Measurements from ENCODE around the gene HELZ. TPM values are rescaled to one million over a fixed set of nuclear protein-coding genes. Genes with fewer than 3 reads are reported as not detected.

Gene HELZ
- total and polyA plus RNA-seq, 2 donors (not counting 1 experiment from before 2014, with no cell fraction given): 18.9 to 28.1 TPM

DNA sequence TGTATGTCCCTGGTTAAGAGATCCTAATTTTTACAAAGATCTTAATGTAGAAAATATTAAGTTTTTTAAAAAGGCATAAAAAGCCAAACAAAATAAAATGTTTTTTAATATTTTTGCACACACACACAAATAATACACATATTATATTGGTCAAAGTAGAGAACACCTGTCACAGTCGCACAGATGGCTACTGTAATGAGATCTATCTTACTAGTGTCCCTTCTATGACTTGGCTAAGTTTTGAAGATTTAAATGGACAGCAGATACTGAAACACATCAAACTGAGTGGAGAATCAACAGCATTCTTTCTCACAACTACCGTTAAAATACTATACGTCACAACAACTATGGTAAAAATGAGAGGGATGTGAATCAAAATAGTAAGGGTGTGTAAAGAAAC, 83.4 kb downstream of the HELZ start:
- no peaks in the 10 kb centered on the region for H3K79me2 ChIP-seq (ENCODE audit: control insufficient read depth, insufficient read depth, low read length)
- H2AFZ ChIP-seq (ENCODE audit: low read length): no peak overlapping the region
- no peak overlapping the region for H3K27ac ChIP-seq (ENCODE audit: insufficient read depth, low read length)
- H3K9me3 ChIP-seq (ENCODE audit: control insufficient read depth, insufficient read depth, low read depth, low read length): no peaks in the 10 kb centered on the region
- no peak overlapping the region for H3K4me2 ChIP-seq (ENCODE audit: extremely low read depth, insufficient read depth, low read length)
- no peaks in the 10 kb centered on the region for H3K4me1 ChIP-seq (ENCODE audit: control insufficient read depth, extremely low read depth, insufficient read depth, low read length)
- H3K27me3 ChIP-seq (ENCODE audit: control insufficient read depth, insufficient read depth, low read length): no peaks in the 10 kb centered on the region
- H3K36me3 ChIP-seq (ENCODE audit: control insufficient read depth, insufficient read depth, low read length): peaks cover 4% of the 10 kb centered on the region
- no peak overlapping the region for H3K9ac ChIP-seq (ENCODE audit: insufficient read depth, low read length)
- TF ChIP-seq EZH2 (IDR thresholded peaks at IDR 0.05; ENCODE audit: low read length, missing control alignments): no peak
- TF ChIP-seq, protein P1, sequence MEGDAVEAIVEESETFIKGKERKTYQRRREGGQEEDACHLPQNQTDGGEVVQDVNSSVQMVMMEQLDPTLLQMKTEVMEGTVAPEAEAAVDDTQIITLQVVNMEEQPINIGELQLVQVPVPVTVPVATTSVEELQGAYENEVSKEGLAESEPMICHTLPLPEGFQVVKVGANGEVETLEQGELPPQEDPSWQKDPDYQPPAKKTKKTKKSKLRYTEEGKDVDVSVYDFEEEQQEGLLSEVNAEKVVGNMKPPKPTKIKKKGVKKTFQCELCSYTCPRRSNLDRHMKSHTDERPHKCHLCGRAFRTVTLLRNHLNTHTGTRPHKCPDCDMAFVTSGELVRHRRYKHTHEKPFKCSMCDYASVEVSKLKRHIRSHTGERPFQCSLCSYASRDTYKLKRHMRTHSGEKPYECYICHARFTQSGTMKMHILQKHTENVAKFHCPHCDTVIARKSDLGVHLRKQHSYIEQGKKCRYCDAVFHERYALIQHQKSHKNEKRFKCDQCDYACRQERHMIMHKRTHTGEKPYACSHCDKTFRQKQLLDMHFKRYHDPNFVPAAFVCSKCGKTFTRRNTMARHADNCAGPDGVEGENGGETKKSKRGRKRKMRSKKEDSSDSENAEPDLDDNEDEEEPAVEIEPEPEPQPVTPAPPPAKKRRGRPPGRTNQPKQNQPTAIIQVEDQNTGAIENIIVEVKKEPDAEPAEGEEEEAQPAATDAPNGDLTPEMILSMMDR (conservative IDR thresholded peaks at IDR 0.05 in 1 of 2, IDR thresholded peaks at IDR 0.05 in 1 of 2; ENCODE audit: low read depth in 1 of 2, low read length in 2 of 2): no peak
- no peaks in the 10 kb centered on the region for H4K20me1 ChIP-seq (ENCODE audit: control insufficient read depth, extremely low read depth, insufficient read depth, low read length)
- H3K4me3 ChIP-seq (replicated peaks in 1 of 4; ENCODE audit: control extremely low read depth in 1 of 4, insufficient read depth in 1 of 4, low read depth in 3 of 4, low read length in 4 of 4): no peak overlapping the region
- DNase-seq (ENCODE audit: low read depth in 2 of 2): no peak

DNA sequence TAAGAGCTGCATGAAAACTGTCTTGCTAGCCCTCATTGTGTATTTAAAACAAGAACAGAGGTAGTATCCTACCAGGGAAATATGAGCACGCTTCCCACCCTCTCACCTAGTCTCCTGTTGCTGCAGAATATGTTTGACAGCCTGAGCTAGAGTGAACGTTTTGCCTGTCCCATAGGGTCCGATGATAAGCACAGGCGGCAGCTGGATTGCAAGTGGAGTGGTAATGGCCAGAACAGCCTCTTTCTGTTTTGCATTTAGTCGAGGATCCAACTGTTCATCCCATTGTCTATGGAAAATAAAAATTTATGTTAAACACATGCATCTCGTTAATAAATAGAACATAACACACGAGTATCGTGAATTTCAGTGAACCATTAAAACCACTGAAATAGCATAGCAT, 84.2 kb downstream of the HELZ start:
- H3K27ac ChIP-seq (ENCODE audit: insufficient read depth, low read length): no peak overlapping the region
- DNase-seq (ENCODE audit: low read depth in 2 of 2): no peak
- TF ChIP-seq EZH2 (IDR thresholded peaks at IDR 0.05; ENCODE audit: low read length, missing control alignments): no peak
- TF ChIP-seq, protein P1 (conservative IDR thresholded peaks at IDR 0.05 in 1 of 2, IDR thresholded peaks at IDR 0.05 in 1 of 2; ENCODE audit: low read depth in 1 of 2, low read length in 2 of 2): no peak

DNA sequence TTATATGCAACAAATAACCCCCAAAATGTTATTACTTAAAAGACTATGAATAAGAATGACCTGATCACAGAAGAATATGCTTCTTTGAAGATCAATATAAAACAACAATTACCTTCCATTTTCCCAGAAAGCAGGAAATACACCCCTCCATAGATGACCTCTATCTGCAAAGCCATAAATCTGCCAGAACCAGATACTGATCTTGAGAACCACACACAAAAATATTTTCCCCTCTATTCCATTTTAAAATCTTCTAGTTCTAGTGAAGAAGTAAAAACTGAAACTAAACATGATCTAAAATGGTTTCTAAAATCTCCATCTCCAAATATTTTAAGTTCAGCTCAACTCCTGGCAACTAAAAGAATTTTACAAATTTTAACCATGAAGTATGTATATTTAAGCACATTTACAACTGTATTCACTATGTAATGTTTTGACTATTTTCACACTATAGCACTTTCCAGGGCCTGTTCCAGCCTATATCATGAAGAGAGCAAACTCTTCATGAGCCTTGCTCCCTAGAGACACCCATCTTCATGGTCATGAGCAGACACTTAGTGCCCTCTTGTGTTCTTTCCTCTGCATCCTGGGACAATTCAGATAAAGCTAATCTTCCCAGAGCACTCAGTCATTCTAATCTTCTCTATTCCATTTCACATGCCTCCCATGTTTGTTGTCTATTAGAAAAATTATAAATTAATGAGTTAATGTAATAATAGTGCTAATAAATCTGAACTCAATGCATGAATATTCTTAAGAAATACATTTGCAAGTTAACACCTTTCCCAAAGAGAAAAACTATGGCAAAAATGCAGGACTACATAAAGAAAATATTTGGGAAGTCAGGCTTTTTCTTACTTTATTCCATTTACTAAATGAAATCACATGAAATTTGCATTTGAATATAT, 87.0 kb downstream of the HELZ start:
- Histone ChIP-seq H3K4me2 (ENCODE audit: extremely low read depth, insufficient read depth, low read length) (no peak overlapping the region), H3K4me3 (replicated peaks in 1 of 4; ENCODE audit: control extremely low read depth in 1 of 4, insufficient read depth in 1 of 4, low read depth in 3 of 4, low read length in 4 of 4) (no peak overlapping the region), H3K27me3 (ENCODE audit: control insufficient read depth, insufficient read depth, low read length) (no peaks in the 10 kb centered on the region), H3K9me3 (ENCODE audit: control insufficient read depth, insufficient read depth, low read depth, low read length) (no peaks in the 10 kb centered on the region), H3K79me2 (ENCODE audit: control insufficient read depth, insufficient read depth, low read length) (no peaks in the 10 kb centered on the region), H3K27ac (ENCODE audit: insufficient read depth, low read length) (no peak overlapping the region), H2AFZ (ENCODE audit: low read length) (no peak overlapping the region), H3K36me3 (ENCODE audit: control insufficient read depth, insufficient read depth, low read length) (peaks cover 5% of the 10 kb centered on the region), H3K9ac (ENCODE audit: insufficient read depth, low read length) (no peak overlapping the region), H4K20me1 (ENCODE audit: control insufficient read depth, extremely low read depth, insufficient read depth, low read length) (no peaks in the 10 kb centered on the region), H3K4me1 (ENCODE audit: control insufficient read depth, extremely low read depth, insufficient read depth, low read length) (no peaks in the 10 kb centered on the region)
- DNase-seq (ENCODE audit: low read depth in 2 of 2): peak; percentile 22 to 55
- no peak for TF ChIP-seq EZH2 (IDR thresholded peaks at IDR 0.05; ENCODE audit: low read length, missing control alignments)
- TF ChIP-seq, protein P1 (conservative IDR thresholded peaks at IDR 0.05 in 1 of 2, IDR thresholded peaks at IDR 0.05 in 1 of 2; ENCODE audit: low read depth in 1 of 2, low read length in 2 of 2): peak; percentile 19 to 32

More for the DNA sequence above, 84.2 kb downstream of the HELZ start:
- no peak overlapping the region for H3K4me2 ChIP-seq (ENCODE audit: extremely low read depth, insufficient read depth, low read length)
- no peaks in the 10 kb centered on the region for H3K4me1 ChIP-seq (ENCODE audit: control insufficient read depth, extremely low read depth, insufficient read depth, low read length)
- no peak overlapping the region for H3K4me3 ChIP-seq (replicated peaks in 1 of 4; ENCODE audit: control extremely low read depth in 1 of 4, insufficient read depth in 1 of 4, low read depth in 3 of 4, low read length in 4 of 4)
- no peaks in the 10 kb centered on the region for H3K27me3 ChIP-seq (ENCODE audit: control insufficient read depth, insufficient read depth, low read length)
- no peak overlapping the region for H3K9ac ChIP-seq (ENCODE audit: insufficient read depth, low read length)
- H3K36me3 ChIP-seq (ENCODE audit: control insufficient read depth, insufficient read depth, low read length): peaks cover 5% of the 10 kb centered on the region
- no peaks in the 10 kb centered on the region for H3K79me2 ChIP-seq (ENCODE audit: control insufficient read depth, insufficient read depth, low read length)
- no peaks in the 10 kb centered on the region for H3K9me3 ChIP-seq (ENCODE audit: control insufficient read depth, insufficient read depth, low read depth, low read length)
- H2AFZ ChIP-seq (ENCODE audit: low read length): no peak overlapping the region
- H4K20me1 ChIP-seq (ENCODE audit: control insufficient read depth, extremely low read depth, insufficient read depth, low read length): no peaks in the 10 kb centered on the region

All from fibroblast of lung (primary cell).